Omental fat pad (tissue), 4 donors: Measurements from ENCODE around the gene LSG1. TPM values are rescaled to one million over a fixed set of nuclear protein-coding genes. Genes with fewer than 3 reads are reported as not detected.

Source experiments
- ATAC-seq: fragments of 150-250 bp; one replicate; pipeline ENCODE4 v1.9.1; 2016; ENCODE audit warnings: mild to moderate bottlenecking, moderate library complexity; ENCODE audit not compliant: low FRiP score
- DNase-seq: peaks from one replicate; pipeline ENCODE4 v3.0.0-alpha.2; 2019; ENCODE audit warnings: low spot score
- total RNA-seq, 4 donors: library from RNA; depleted of rRNA; stranded (reverse); fragments of >200 nt; gene quantifications; one replicate each; pipeline ENCODE4 v1.1.0, GENCODE V29; 2016
- TF ChIP-seq, protein P1 (sequence below), 3 donors: fragments of 450-650 bp; IDR thresholded peaks; one replicate each; pipeline ENCODE4 v1.5.1; 2016 to 2017; ENCODE audit warnings: antibody characterized with exemption in 3 of 3, mild to moderate bottlenecking in 3 of 3, moderate library complexity in 2 of 3

Gene LSG1
- total RNA-seq, 4 donors from 2014 or later: 34.4 to 82.5 (median 35.2) TPM

GRCh38 chr3:194687638-194688199, 15.7 kb upstream of the LSG1 start:
- DNase-seq: no peak
- ATAC-seq: no peak
- TF ChIP-seq, protein P1, sequence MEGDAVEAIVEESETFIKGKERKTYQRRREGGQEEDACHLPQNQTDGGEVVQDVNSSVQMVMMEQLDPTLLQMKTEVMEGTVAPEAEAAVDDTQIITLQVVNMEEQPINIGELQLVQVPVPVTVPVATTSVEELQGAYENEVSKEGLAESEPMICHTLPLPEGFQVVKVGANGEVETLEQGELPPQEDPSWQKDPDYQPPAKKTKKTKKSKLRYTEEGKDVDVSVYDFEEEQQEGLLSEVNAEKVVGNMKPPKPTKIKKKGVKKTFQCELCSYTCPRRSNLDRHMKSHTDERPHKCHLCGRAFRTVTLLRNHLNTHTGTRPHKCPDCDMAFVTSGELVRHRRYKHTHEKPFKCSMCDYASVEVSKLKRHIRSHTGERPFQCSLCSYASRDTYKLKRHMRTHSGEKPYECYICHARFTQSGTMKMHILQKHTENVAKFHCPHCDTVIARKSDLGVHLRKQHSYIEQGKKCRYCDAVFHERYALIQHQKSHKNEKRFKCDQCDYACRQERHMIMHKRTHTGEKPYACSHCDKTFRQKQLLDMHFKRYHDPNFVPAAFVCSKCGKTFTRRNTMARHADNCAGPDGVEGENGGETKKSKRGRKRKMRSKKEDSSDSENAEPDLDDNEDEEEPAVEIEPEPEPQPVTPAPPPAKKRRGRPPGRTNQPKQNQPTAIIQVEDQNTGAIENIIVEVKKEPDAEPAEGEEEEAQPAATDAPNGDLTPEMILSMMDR (IDR thresholded peaks at IDR 0.05): no peak

DNA sequence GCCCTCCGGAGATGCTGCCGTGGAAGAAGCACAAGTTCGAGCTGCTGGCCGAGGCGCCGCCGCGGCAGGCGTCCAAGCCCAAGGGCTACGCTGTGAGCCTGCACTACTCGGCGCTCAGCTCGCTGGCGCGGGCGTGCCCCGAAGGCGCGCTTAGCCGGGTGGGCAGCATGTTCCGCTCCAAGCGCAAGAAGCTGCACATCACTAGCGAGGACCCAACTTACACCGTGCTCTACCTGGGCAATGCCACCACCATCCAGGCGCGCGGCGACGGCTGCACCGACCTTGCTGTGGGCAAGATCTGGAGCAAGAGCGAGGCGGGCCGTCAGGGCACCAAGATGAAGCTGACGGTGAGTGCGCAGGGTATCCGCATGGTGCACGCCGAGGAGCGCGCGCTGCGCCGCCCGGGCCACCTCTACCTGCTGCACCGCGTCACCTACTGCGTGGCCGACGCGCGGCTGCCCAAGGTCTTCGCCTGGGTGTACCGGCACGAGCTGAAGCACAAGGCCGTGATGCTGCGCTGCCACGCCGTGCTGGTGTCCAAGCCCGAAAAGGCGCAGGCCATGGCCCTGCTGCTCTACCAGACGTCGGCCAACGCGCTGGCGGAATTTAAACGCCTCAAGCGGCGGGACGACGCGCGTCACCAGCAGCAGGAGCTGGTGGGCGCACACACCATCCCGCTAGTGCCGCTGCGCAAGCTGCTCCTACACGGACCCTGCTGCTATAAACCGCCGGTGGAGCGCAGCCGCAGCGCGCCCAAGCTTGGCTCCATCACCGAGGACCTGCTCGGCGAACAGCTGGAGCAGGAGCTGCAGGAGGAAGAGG, 15.0 kb upstream of the LSG1 start:
- TF ChIP-seq, protein P1 (IDR thresholded peaks at IDR 0.05): no peak
- no peak for ATAC-seq
- DNase-seq: no peak

DNA sequence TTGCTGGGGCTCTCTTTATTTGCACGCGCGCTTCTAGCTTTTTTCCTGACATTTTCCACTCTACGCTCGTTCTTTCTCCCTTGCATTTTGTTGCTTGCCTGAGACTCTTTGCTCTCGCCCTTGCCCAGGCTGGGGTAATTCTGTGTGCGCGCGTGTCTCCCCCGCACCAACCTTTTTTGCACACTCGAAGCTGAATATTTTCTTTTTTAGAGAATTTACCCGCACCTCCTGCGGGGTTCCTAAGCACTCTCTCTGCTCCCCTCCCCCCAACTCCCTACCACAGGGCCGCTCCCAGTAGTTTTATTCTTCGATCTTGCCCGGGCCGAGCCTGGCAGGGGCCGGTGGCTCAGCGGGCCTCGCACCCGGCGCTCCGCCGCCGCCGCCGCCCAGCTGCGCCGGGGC, 14.4 kb upstream of the LSG1 start:
- no peak for DNase-seq
- ATAC-seq: no peak
- TF ChIP-seq, protein P1 (IDR thresholded peaks at IDR 0.05): no peak

- ATAC-seq (peak; percentile 73), DNase-seq (peak; percentile 83)
- TF ChIP-seq, protein P1 (IDR thresholded peaks at IDR 0.05): no peak
Measured at GRCh38 chr3:194685718-194686413, 13.9 kb upstream of the LSG1 start, which contains the start of gene FAM43A. Gene FAM43A (plus strand): TSS chr3:194685883. CDS start chr3:194686827, 944 bp downstream.

GRCh38 chr3:194685065-194685717, 13.2 kb upstream of the LSG1 start:
- DNase-seq (no peak), ATAC-seq (no peak)
- TF ChIP-seq, protein P1 (IDR thresholded peaks at IDR 0.05): no peak

- DNase-seq (no peak), ATAC-seq (no peak)
- TF ChIP-seq, protein P1 (IDR thresholded peaks at IDR 0.05): no peak
Measured at GRCh38 chr3:194683380-194683779, 11.4 kb upstream of the LSG1 start.
